ENCODE data around the gene CELF4. TPM values are rescaled to one million over a fixed set of nuclear protein-coding genes. Genes with fewer than 3 reads are reported as not detected.

Gene CELF4
- total and polyA plus RNA-seq, 2 of the 4 experiments (the other 2 are of a cell fraction), result not detected

GRCh38 chr18:37507239-37507638 lies 58.4 kb downstream of the CELF4 start:
- Histone ChIP-seq H2BK15ac (ENCODE audit: low read depth, low read length) (no peak overlapping the region), H4K8ac (ENCODE audit: low read depth in 2 of 2, low read length in 2 of 2) (no peak overlapping the region), H2AK5ac (ENCODE audit: low read depth, low read length) (no peak overlapping the region), H3K9me3 (ENCODE audit: control insufficient read depth, insufficient read depth, low read length) (no peaks in the 10 kb centered on the region), H4K91ac (ENCODE audit: insufficient read depth, low read depth, low read length) (no peak overlapping the region), H2AFZ (replicated peaks; ENCODE audit: low read length, poor library complexity) (no peak overlapping the region), H3K9me1 (ENCODE audit: insufficient read depth, low read length) (no peaks in the 10 kb centered on the region), H2BK5ac (ENCODE audit: low read depth, low read length, poor library complexity, severe bottlenecking) (no peak overlapping the region), H3K4me3 (ENCODE audit: insufficient read depth, low read depth, low read length) (no peak overlapping the region), H3K56ac (ENCODE audit: extremely low read depth, insufficient read depth, low read length) (no peak overlapping the region), H3K79me1 (ENCODE audit: low read depth in 1 of 2, low read length in 2 of 2) (no peaks in the 10 kb centered on the region), H3K18ac (ENCODE audit: low read depth, low read length) (no peak overlapping the region), H4K5ac (ENCODE audit: low read depth, low read length) (no peak overlapping the region), H3K23ac (ENCODE audit: low read depth, low read length) (no peak overlapping the region), H3K4ac (ENCODE audit: low read depth, low read length) (no peak overlapping the region), H3K14ac (replicated peaks; ENCODE audit: low read depth, low read length) (no peak overlapping the region), H3K27ac (ENCODE audit: insufficient read depth, low read length) (no peak overlapping the region), H3K4me1 (ENCODE audit: control insufficient read depth, insufficient read depth, low read length) (no peaks in the 10 kb centered on the region), H3K9ac (ENCODE audit: low read depth, low read length) (no peak overlapping the region), H3K4me2 (ENCODE audit: low read depth, low read length) (no peak overlapping the region), H2AK9ac (replicated peaks; ENCODE audit: low read depth, low read length, poor library complexity) (no peak overlapping the region), H2BK120ac (ENCODE audit: low read depth, low read length) (no peak overlapping the region), H3K36me3 (ENCODE audit: control insufficient read depth, insufficient read depth, low read length) (no peaks in the 10 kb centered on the region), H2BK20ac (ENCODE audit: low read depth, low read length) (no peak overlapping the region), H3K27me3 (ENCODE audit: control insufficient read depth, insufficient read depth, low read length) (no peaks in the 10 kb centered on the region; the same call in 1 of the 2 replicates), H4K20me1 (ENCODE audit: insufficient read depth, low read length) (no peaks in the 10 kb centered on the region)
- POLR2A ChIA-PET (ENCODE audit: unreplicated experiment), result no interaction called here
- ATAC-seq (ENCODE audit: low read depth) (no peak), DNase-seq (no peak)
- dilution Hi-C loops (cut with HindIII; ENCODE audit: low sequenced_read_pairs, unreplicated experiment), result no loop called here
- no TSS peak for BruUV-seq (replicated peaks)
- intact Hi-C loops (cut with micrococcal nuclease), result no loop called here
- in situ Hi-C loops (cut with MboI; ENCODE audit: low sequenced_read_pairs), result no loop called here
- TF ChIP-seq SMC3 (IDR thresholded peaks at IDR 0.05; ENCODE audit: low read depth, low read length) (no peak), ELK1 (IDR thresholded peaks at IDR 0.05; ENCODE audit: borderline replicate concordance, low read depth, low read length) (no peak), CTCF (conservative IDR thresholded peaks at IDR 0.05; ENCODE audit: low read depth, low read length) (no peak), RAD21 (IDR thresholded peaks at IDR 0.05; ENCODE audit: low read length) (no peak), CEBPB (IDR thresholded peaks at IDR 0.05; ENCODE audit: low read depth, low read length) (no peak), RCOR1 (IDR thresholded peaks at IDR 0.05; ENCODE audit: insufficient replicate concordance, low read length) (no peak), CHD1 (IDR thresholded peaks at IDR 0.05; ENCODE audit: low read depth, low read length) (no peak), RFX5 (IDR thresholded peaks at IDR 0.05; ENCODE audit: low read depth, low read length) (no peak), MAFK (IDR thresholded peaks at IDR 0.05; ENCODE audit: low read depth, low read length) (no peak), BHLHE40 (IDR thresholded peaks at IDR 0.05; ENCODE audit: low read depth, low read length) (no peak), FOS (IDR thresholded peaks at IDR 0.05; ENCODE audit: low read depth, low read length) (no peak), MAZ (IDR thresholded peaks at IDR 0.05; ENCODE audit: borderline replicate concordance, low read depth, low read length) (no peak), POLR2A (IDR thresholded peaks at IDR 0.05; ENCODE audit: low read depth, low read length) (no peak), USF2 (IDR thresholded peaks at IDR 0.05; ENCODE audit: low read depth, low read length) (no peak), MXI1 (IDR thresholded peaks at IDR 0.05; ENCODE audit: borderline replicate concordance, low read depth, low read length) (no peak), NFE2L2 (IDR thresholded peaks at IDR 0.05; ENCODE audit: low read depth, low read length) (no peak)
- WGBS, 2 experiments (ENCODE audit: extremely low coverage in 2 of 2, insufficient read length in 1 of 2), result 33% methylated on average over 1 of the region's 2 CpGs; no CpG with 5 or more reads in 1 of the 2 experiments
- CTCF ChIA-PET, result no interaction called here
